ENCODE results near the gene VDAC2.
"Not testable (repeated sequence)": the region's sequence is repeated elsewhere in the genome, so short reads cannot be mapped to it uniquely, and the experiment has no call there.

VDAC2 gene, protein sequence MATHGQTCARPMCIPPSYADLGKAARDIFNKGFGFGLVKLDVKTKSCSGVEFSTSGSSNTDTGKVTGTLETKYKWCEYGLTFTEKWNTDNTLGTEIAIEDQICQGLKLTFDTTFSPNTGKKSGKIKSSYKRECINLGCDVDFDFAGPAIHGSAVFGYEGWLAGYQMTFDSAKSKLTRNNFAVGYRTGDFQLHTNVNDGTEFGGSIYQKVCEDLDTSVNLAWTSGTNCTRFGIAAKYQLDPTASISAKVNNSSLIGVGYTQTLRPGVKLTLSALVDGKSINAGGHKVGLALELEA

GRCh38 chr10:75210282-75211006 lies at the start of gene VDAC2:
Gene VDAC2 (plus strand): TSS chr10:75210796. CDS start chr10:75211159, 363 bp downstream.
- peak; percentile 33 for DNase-seq

DNA sequence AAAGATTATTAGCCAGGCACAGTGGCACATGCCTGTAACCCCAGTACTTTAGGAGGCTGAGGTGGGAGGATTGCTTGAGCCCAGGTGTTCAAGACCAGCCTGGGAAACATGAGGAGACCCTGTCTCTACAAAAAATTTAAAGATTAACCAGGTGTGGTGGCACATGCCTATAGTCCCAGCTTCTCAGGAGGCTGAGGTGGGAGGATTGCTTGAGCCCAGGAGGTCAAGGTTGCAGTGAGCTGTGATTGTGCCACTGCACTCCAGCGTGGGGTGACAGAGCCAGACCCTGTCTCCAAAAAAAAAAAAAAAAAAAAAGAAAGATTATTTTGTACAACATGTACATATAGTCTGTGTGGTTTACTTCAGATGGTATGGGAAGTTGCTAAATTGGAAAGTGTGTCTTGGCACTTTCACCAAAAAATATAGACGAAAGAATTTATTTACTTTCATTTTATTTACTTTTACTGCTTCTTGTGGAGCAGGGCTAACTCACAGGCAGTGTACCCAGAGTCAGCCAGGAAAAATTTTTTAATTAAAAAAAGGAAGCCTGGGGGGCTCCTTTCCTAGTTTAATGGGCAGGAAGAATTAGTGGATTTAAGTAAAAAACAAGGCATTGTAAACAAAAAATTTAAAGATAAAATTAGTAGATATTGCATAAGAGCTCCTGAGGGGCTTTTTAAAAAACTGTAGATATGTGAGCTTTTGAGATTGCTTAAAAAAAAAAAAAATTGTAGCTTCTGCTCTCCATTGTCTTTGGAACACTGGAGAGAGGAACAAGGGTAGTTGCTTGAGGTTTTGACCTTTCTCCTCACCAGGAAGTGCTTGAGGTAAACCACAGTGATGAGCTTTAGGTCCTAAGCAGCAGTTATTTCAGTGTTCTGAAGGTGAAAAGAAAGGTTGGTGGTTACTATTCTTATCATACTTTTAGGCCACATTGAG lies 44.6 kb upstream of the VDAC2 start:
- no peak for DNase-seq

DNA sequence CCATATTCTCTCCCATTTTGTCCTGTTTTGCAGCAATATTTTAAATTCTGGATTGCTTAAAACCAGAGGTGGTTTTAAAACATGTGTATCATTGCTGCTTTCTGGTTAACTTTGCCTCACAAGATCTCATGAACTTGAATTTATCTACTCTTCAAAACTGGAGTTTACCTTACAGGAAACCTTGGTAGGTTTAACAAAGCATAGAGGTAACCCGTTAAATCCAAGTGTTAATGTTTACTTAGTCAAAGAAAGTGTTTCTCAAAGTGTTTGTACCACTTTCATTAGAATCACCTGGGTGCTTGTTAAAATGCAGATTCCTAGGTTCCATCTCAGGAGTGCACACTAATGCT lies 44.0 kb upstream of the VDAC2 start:
- no peak for DNase-seq

GRCh38 chr10:75168275-75168674 lies 42.3 kb upstream of the VDAC2 start:
- DNase-seq, result no peak

DNA sequence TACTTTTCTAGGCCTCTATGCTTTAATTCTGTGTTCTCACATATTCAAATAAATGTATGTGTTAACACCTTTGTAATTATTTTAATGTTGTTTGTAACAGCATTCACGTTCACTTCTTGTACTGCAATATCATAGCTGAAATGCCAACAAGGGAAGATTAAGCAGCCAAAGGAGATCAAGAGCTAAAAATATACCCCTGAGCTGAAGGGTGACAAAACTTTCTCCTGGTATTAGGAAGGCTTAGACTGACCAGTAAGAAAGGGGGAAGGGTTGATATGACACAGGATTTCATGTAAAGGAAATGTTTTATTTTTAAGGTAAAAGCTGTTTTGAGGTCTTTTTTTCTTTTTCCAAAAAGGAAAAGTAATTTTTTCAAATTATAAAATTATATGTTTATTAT lies 40.4 kb upstream of the VDAC2 start:
- no peak for DNase-seq

DNA sequence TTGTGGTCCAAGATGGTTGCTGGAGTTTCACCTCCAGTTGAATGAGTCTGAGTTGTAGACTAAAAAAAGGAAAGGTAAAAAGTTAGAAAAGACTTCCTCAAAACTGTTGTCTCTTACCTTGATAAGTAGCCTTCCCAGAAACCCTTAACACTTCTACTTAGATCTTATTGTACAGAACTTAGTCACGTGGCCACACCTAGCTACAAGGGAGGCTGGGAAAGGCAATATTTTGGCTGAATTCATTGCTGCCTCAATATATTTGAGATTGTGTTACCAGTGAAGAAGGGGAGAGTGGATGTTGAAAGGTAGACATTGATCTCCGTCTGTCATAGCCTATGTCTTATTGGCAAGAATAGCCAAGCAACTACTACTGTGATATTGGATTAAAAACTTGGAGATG lies 35.5 kb upstream of the VDAC2 start:
- no peak for DNase-seq

- no peak for DNase-seq
Measured at GRCh38 chr10:75176046-75176445, 34.5 kb upstream of the VDAC2 start.

DNA sequence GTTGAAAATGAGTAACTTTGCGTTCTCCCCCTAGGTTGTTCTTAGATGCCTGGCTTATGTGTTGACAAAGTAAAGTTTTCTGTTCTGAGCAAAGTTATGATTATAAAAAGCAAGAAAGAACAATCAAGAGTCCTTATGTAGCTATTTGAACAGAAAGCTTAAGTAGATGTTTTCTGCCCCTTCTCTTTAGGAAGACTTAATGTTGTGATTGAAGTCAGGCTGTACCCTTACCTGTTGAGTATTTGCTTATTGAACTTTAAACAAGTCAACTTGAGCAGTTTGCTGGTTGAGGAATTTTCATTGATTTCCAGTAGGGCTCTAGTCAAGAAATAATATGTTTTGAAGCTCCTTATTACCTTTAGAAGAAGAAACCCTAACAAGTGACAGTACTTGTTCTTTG lies 33.9 kb upstream of the VDAC2 start:
- DNase-seq, result no peak

DNA sequence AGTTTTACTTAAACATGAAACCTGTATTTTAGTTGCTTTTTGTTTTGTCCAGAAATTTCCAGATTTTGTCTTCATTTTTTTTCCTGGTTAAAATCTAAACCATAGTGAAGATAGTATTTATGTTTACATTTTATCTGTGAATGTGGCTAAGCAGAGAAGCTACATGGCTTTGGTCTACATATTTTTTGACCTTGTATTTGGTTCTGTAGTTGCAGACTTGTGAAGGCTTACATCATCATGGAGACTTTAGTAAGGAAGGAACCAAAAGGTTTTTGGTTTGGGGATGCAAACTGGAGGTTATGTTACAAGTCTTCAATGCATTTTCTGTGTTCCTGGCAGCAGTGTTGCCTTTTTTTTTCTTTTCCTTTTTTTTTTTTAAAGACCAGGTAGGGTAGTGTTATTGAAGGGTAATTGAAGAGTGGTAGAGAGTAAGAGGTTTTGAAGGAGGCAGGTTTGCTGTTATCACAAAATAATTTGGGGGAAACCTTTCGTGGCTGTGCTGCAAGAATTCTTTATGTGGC lies 30.9 kb upstream of the VDAC2 start:
- no peak for DNase-seq

DNA sequence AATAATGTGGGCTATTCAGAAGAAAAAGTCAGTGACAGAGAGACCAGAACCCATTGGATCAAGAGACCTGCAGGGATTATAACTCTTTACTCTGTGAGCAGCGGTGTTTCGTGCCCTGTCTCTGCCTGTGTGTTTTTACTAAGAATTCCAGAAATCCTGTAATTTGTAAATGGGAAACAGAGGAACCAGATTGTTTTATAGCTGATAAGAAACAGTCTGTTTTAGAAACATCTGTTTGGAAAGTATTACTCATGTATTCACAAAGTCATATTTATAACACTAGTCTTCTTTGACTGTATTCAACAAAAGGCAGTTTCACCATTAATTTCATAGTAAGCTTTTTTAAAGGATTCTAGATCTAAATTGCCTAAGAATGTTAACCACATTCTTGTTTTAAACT lies 30.0 kb upstream of the VDAC2 start:
- DNase-seq, result no peak

- no peak for DNase-seq
Measured at GRCh38 chr10:75181073-75181472, 29.5 kb upstream of the VDAC2 start.

- DNase-seq, result peak; percentile 7
Measured at GRCh38 chr10:75186310-75186709, 24.3 kb upstream of the VDAC2 start.

DNA sequence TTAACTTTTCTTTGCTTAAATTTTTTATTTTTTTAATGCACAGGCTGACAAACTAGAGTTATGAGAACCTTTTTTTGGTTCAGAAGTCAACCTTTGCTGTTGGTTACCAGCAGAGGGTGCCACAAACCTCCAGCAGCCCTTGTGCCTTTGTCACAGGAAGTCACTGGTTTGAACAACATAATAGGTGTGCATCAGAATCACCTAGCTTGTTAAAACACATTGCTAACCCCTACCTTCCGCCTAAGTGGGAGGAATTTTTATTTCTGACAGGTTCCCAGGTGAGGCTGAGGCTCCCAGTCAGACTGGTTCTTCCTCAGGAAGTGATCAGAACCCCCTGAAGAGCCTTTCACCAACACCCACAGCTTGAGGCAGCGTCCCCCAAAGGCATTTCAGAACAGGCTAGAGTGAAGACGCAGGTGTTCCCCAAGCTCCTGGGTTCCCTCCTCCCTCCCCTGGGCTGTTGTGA lies 22.6 kb upstream of the VDAC2 start:
- DNase-seq, result no peak

- not testable (repeated sequence) for DNase-seq
Measured at GRCh38 chr10:75188522-75188921, 22.1 kb upstream of the VDAC2 start.

- DNase-seq, result no peak
Measured at GRCh38 chr10:75189266-75190096, 21.1 kb upstream of the VDAC2 start.

- DNase-seq, result no peak
Measured at GRCh38 chr10:75191821-75192568, 18.6 kb upstream of the VDAC2 start.

- DNase-seq, result not testable (repeated sequence)
Measured at GRCh38 chr10:75194625-75195024, 16.0 kb upstream of the VDAC2 start.

DNA sequence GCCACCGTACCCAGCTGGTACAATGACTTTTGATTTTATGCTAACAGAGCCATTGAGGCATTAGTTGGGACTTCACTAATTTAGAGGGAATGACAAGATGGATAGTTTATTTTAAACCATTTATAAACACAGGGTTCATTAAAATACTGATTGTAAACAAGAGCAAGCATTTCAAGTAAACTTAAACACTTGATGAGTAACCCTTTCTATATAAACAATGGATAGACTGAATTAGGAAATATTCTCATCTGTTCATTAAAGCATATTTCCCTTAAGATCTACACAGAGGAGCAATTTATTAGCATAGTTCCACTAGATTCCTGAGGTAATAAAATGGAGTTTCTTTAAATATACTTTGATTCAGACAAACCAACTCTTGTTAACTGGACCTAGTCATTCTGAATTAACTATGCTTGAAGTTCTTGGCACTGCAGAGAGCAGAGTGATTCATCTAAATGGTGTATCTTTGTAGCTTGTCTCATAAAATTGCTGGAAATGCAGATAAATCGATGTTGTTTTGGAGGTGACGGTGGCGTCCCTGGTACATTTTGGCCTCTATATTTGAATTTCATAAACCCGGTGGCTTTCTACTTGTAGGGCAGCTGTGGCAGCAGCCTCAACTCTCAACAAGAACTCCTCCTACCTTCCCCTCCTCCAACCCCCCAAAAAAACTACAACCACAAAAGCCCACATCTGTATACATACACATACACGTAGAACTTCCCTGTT lies 15.4 kb upstream of the VDAC2 start:
- DNase-seq, result no peak

- no peak for DNase-seq
Measured at GRCh38 chr10:75197066-75197465, 13.5 kb upstream of the VDAC2 start.

GRCh38 chr10:75197906-75198305 lies 12.7 kb upstream of the VDAC2 start:
- DNase-seq, result no peak

- not testable (repeated sequence) for DNase-seq
Measured at GRCh38 chr10:75199949-75200348, 10.6 kb upstream of the VDAC2 start.

Data from DMS79 treated with DMSO at 0.1 percent for 48 hours (cell line).